DND-41 (cell line): ENCODE data around the gene UNC119B.

Source experiments
- CTCF ChIP-seq: IDR thresholded peaks from 2 replicates; pipeline ENCODE4 v1.5.1; 2012; ENCODE audit warnings: borderline replicate concordance, low read length, moderate library complexity, mild to moderate bottlenecking; ENCODE audit not compliant: poor library complexity, severe bottlenecking; ENCODE audit errors: extremely low read depth
- EZH2 ChIP-seq: IDR thresholded peaks from 3 replicates; pipeline ENCODE4 v1.6.1; 2012; ENCODE audit warnings: borderline replicate concordance, low read depth, mild to moderate bottlenecking, moderate library complexity, low read length, inconsistent platforms; ENCODE audit not compliant: severe bottlenecking

DNA sequence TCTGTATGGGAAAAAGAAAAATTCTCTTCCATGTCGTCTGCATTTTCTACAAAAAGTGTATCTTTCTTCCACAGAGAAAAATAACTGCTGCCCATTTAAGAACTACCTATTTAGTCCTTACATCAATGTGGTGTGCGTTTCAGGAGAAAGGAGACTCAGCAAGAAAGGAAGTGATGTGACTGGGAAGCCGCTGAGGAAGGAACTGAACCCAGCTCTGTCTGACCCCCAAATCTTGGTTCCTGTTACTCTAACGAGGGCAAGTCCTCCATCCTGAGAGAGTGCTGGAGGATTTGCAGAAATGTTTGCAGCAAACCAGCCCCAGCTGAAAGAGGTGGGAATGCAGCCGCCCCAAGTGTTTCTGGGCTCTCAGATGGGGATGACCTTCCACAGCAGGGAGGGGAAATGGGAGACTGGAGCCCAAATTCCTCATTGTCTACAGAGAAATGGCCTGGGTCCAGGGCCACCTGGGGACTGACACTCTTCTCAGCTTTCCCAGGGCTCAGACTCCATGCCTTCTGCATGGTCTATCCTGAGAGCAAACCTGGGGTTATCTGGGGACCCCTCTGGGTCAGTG, 30.0 kb upstream of the UNC119B start:
- TF ChIP-seq CTCF (no peak), EZH2 (no peak)
